Colonic mucosa (tissue), 4 donors: Measurements from ENCODE around the gene POC1A. TPM values are rescaled to one million over a fixed set of nuclear protein-coding genes. Genes with fewer than 3 reads are reported as not detected.

Experiments used
- DNase-seq: peaks from one replicate; pipeline ENCODE4 v3.0.0-alpha.2; 2020
- H3K27ac ChIP-seq: fragments of 200-600 bp; one replicate; pipeline ENCODE4 v1.8.0; 2021
- H3K27me3 ChIP-seq: fragments of 200-600 bp; one replicate; pipeline ENCODE4 v1.8.0; 2021
- H3K36me3 ChIP-seq: fragments of 200-600 bp; one replicate; pipeline ENCODE4 v1.8.0; 2021
- H3K4me1 ChIP-seq: fragments of 200-600 bp; one replicate; pipeline ENCODE4 v1.8.0; 2021; ENCODE audit warnings: mild to moderate bottlenecking
- H3K4me3 ChIP-seq: fragments of 200-600 bp; one replicate; pipeline ENCODE4 v1.8.0; 2021
- H3K9ac ChIP-seq, 2 donors: one replicate each; pipeline ENCODE4 v1.7.0; 2013; ENCODE audit warnings: control low read depth in 2 of 2, low read depth in 2 of 2, low read length in 2 of 2
- H3K9me3 ChIP-seq: fragments of 200-600 bp; one replicate; pipeline ENCODE4 v1.8.0; 2021
- intact Hi-C: fragments of 100-400 bp; cut with DNase I; formaldehyde crosslinking; loops from one replicate; pipeline ENCODE4 v1.14.1; 2022
- total RNA-seq, 2 donors: library from RNA; stranded (reverse); fragmentation: NEBNext Ultra II Directional in 1 of 2; extraction: Animal tissue kit (Norgen Biotek cat#: 25700) in 1 of 2; gene quantifications; one replicate each; pipeline ENCODE4 v1.2.1, GENCODE V29; 2021
- TF ChIP-seq, protein P1 (sequence below): fragments of 200-600 bp; IDR thresholded peaks from one replicate; pipeline ENCODE4 v1.8.0; 2022; ENCODE audit warnings: antibody characterized with exemption, mild to moderate bottlenecking
- donor health status: healthy.
- donor health status: DM: no; HTN: no; CAD: no.
- donor health status: DM: no; HTN: no; CAD: no.

Gene POC1A
- total RNA-seq, 2 donors from 2014 or later, result 7.6 to 33.7 TPM

DNA sequence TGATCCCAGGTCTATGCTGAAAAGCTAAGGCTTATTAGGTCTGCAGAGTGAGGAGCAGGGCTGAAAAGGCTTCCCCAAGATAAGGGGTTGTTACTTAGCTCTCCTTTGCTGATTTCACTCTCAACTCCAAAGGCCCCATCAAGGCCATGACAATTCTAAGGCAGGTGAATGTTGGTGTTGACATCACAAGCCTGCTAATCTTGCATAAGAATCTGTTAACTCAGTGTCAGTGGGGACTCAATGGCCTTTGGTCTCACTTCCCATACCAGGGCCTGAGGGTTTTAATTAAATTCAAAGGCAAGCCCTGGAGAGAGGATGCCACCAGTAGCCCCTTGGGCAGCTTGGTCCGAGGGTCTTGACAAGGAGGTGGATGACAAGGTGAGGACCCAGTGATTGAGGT, 34.3 kb upstream of the POC1A start:
- H3K4me1 ChIP-seq, result no peaks in the 10 kb centered on the region
- no peaks in the 10 kb centered on the region for H3K36me3 ChIP-seq
- no peak for DNase-seq
- H3K27ac ChIP-seq, result no peak overlapping the region
- H3K27me3 ChIP-seq, result no peaks in the 10 kb centered on the region
- H3K9ac ChIP-seq, result no peak overlapping the region
- TF ChIP-seq, protein P1, sequence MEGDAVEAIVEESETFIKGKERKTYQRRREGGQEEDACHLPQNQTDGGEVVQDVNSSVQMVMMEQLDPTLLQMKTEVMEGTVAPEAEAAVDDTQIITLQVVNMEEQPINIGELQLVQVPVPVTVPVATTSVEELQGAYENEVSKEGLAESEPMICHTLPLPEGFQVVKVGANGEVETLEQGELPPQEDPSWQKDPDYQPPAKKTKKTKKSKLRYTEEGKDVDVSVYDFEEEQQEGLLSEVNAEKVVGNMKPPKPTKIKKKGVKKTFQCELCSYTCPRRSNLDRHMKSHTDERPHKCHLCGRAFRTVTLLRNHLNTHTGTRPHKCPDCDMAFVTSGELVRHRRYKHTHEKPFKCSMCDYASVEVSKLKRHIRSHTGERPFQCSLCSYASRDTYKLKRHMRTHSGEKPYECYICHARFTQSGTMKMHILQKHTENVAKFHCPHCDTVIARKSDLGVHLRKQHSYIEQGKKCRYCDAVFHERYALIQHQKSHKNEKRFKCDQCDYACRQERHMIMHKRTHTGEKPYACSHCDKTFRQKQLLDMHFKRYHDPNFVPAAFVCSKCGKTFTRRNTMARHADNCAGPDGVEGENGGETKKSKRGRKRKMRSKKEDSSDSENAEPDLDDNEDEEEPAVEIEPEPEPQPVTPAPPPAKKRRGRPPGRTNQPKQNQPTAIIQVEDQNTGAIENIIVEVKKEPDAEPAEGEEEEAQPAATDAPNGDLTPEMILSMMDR, result no peak
- no peak overlapping the region for H3K4me3 ChIP-seq
- H3K9me3 ChIP-seq, result no peaks in the 10 kb centered on the region
- intact Hi-C loops, result no loop called here

DNA sequence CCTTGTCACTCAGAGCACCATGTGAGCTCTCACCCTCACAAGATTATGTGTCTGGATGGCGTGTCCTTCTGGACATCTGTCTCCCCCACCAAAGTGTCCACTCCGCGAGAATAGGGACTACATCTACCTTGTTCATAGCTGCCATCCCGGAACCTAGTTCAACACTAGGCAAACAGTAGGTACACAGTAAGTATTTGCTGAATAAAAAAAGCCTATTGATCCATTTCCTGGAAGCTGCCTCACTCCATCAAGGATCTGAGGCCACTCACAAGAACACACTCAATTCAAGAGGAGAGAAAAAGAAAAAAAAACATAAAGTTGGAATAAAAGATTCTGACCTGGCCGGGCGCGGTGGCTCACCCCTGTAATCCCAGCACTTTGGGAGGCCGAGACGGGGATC, 32.5 kb upstream of the POC1A start:
- no peaks in the 10 kb centered on the region for H3K36me3 ChIP-seq
- H3K9me3 ChIP-seq, result no peaks in the 10 kb centered on the region
- no peak overlapping the region for H3K27ac ChIP-seq
- no peaks in the 10 kb centered on the region for H3K27me3 ChIP-seq
- intact Hi-C loops, result no loop called here
- no peak for DNase-seq
- H3K4me1 ChIP-seq, result no peaks in the 10 kb centered on the region
- TF ChIP-seq, protein P1, result no peak
- no peak overlapping the region for H3K4me3 ChIP-seq
- no peak overlapping the region for H3K9ac ChIP-seq

- TF ChIP-seq, protein P1, result no peak
- no peak overlapping the region for H3K9ac ChIP-seq
- intact Hi-C loops, result no loop called here
- no peak overlapping the region for H3K27ac ChIP-seq
- H3K27me3 ChIP-seq, result no peaks in the 10 kb centered on the region
- no peaks in the 10 kb centered on the region for H3K36me3 ChIP-seq
- DNase-seq, result no peak
- no peaks in the 10 kb centered on the region for H3K9me3 ChIP-seq
- H3K4me1 ChIP-seq, result no peaks in the 10 kb centered on the region
- H3K4me3 ChIP-seq, result no peak overlapping the region
Measured at GRCh38 chr3:52185837-52186236, 31.6 kb upstream of the POC1A start.

GRCh38 chr3:52185311-52185710, 31.1 kb upstream of the POC1A start:
- Histone ChIP-seq H3K9me3 (no peaks in the 10 kb centered on the region), H3K4me3 (no peak overlapping the region), H3K4me1 (no peaks in the 10 kb centered on the region), H3K36me3 (no peaks in the 10 kb centered on the region), H3K9ac (no peak overlapping the region), H3K27me3 (no peaks in the 10 kb centered on the region), H3K27ac (no peak overlapping the region)
- intact Hi-C loops, result no loop called here
- DNase-seq, result no peak
- TF ChIP-seq, protein P1, result no peak

DNA sequence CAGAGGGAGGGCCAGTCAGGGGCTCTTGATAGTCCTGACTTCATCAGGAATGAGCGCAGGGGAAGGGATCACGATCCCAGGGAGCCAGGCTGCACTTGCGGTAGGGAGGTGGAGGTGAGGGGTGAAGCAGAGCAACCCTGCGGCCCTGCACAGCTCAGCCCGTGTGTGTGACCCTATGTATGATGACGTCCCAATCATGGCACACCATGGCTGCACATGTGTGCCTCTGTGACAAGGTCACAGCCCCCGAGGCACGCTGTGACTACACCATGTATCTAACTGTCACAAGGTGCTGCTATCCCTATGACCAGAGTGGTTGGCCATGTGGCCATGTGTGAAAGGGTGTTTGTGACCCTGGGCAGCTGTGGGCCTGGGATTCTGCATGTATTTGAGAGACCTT, 30.5 kb upstream of the POC1A start:
- intact Hi-C loops, result no loop called here
- TF ChIP-seq, protein P1, result no peak
- DNase-seq, result no peak
- H3K9me3 ChIP-seq, result no peaks in the 10 kb centered on the region
- H3K9ac ChIP-seq, result no peak overlapping the region
- H3K27me3 ChIP-seq, result no peaks in the 10 kb centered on the region
- H3K4me1 ChIP-seq, result no peaks in the 10 kb centered on the region
- H3K27ac ChIP-seq, result no peak overlapping the region
- no peaks in the 10 kb centered on the region for H3K36me3 ChIP-seq
- H3K4me3 ChIP-seq, result no peak overlapping the region
